K562 (cell line): ENCODE measurements around the gene SSR2. TPM values are rescaled to one million over a fixed set of nuclear protein-coding genes. Genes with fewer than 3 reads are reported as not detected.

Source experiments
- BHLHE40 ChIP-seq: IDR thresholded peaks from 2 replicates; pipeline ENCODE4 v1.6.1; 2011; ENCODE audit warnings: low read length, improper control_type of control experiment
- CBFA2T3 ChIP-seq: fragments of 450-650 bp; IDR thresholded peaks from 2 replicates; pipeline ENCODE4 v1.6.1; 2017
- EGR1 ChIP-seq: fragments of 450-650 bp; conservative IDR thresholded peaks from 2 replicates; pipeline ENCODE4 v1.6.1; 2017; ENCODE audit warnings: mild to moderate bottlenecking
- HIVEP1 ChIP-seq: fragments of 250-450 bp; sonication (Bioruptor Pico); IDR thresholded peaks from 2 replicates; pipeline ENCODE4 v1.4.0; 2020; ENCODE audit warnings: mild to moderate bottlenecking
- KLF13 ChIP-seq: fragments of 450-650 bp; IDR thresholded peaks from 2 replicates; pipeline ENCODE4 v1.6.1; 2016; ENCODE audit warnings: missing genetic modification characterization, low read depth, mild to moderate bottlenecking, missing compliant biosample characterization, moderate library complexity, borderline replicate concordance
- POLR2AphosphoS5 ChIP-seq: IDR thresholded peaks from 2 replicates; pipeline ENCODE4 v1.6.1; 2011; ENCODE audit warnings: mild to moderate bottlenecking, low read depth, low read length, moderate library complexity; ENCODE audit not compliant: control insufficient read depth, insufficient read depth
- PRPF4 ChIP-seq: fragments of 200-400 bp; formaldehyde crosslinking; IDR thresholded peaks from one replicate; pipeline ENCODE4 v1.6.1; 2017; ENCODE audit warnings: low read length, low read depth, mild to moderate bottlenecking; ENCODE audit not compliant: insufficient read depth, poor library complexity, severe bottlenecking
- RBM14 ChIP-seq: fragments of 200-400 bp; formaldehyde crosslinking; IDR thresholded peaks from 2 replicates; pipeline ENCODE4 v1.6.1; 2018; ENCODE audit warnings: low read depth, mild to moderate bottlenecking, low read length, moderate library complexity, borderline replicate concordance; ENCODE audit not compliant: insufficient read depth
- SIRT6 ChIP-seq: IDR thresholded peaks from one replicate; pipeline ENCODE4 v1.6.1; 2012; ENCODE audit warnings: low read depth, mild to moderate bottlenecking, control low read depth, inconsistent platforms, low read length, moderate library complexity
- SLC30A9 ChIP-seq: fragments of 250-450 bp; sonication (Bioruptor Pico); IDR thresholded peaks from 2 replicates; pipeline ENCODE4 v1.8.0; 2022; ENCODE audit warnings: mild to moderate bottlenecking, moderate library complexity
- SUPT5H ChIP-seq: fragments of 450-650 bp; IDR thresholded peaks from 2 replicates; pipeline ENCODE4 v1.6.1; 2016
- ZNF263 ChIP-seq: sonication (generic); formaldehyde crosslinking; IDR thresholded peaks from 2 replicates; pipeline ENCODE4 v1.8.0; 2022; ENCODE audit warnings: mild to moderate bottlenecking, missing genetic modification reagents, borderline replicate concordance
- ZNF324 ChIP-seq: fragments of 250-450 bp; sonication (Bioruptor Pico); IDR thresholded peaks from 2 replicates; pipeline ENCODE4 v1.4.0; 2020; ENCODE audit warnings: mild to moderate bottlenecking
- ZNF584 ChIP-seq: fragments of 200-800 bp; sonication (Bioruptor generic); IDR thresholded peaks from 2 replicates; pipeline ENCODE4 v1.6.1; 2016; ENCODE audit warnings: low read depth, mild to moderate bottlenecking, missing genetic modification characterization, missing compliant biosample characterization
- polyA plus RNA-seq, 8 experiments: library from polyadenylated mRNA; depleted of rRNA in 4 of 8; stranded (reverse) in 5 of 8; unstranded in 3 of 8; fragments of >200 nt; fragmentation: Nextera tagmentation in 2 of 8; fragmentation: Illumina TruSeq in 1 of 8; extraction: Ambion mirVana in 2 of 8; extraction: Trizol in 1 of 8; gene quantifications; 2 replicates each; pipeline versions ENCODE4 v1.2.1 to v1.2.3, GENCODE V29; 2011 to 2014; ENCODE audit warnings: inconsistent platforms in 1 of 8, missing spikeins in 1 of 8
- total RNA-seq, 7 experiments: library from RNA; depleted of rRNA in 6 of 7; stranded (reverse); fragments of >200 nt in 6 of 7; fragmentation: Illumina TruSeq in 2 of 7; extraction: Trizol in 2 of 7; gene quantifications; 2 replicates each; pipeline versions ENCODE4 v1.2.1 to v1.2.3, GENCODE V29; 2011 to 2021; ENCODE audit warnings: low replicate concordance in 1 of 7
- TF ChIP-seq, protein P1 (sequence below): fragments of 250-450 bp; sonication (Bioruptor Pico); IDR thresholded peaks from 2 replicates; pipeline ENCODE4 v1.8.0; 2021; ENCODE audit warnings: mild to moderate bottlenecking, moderate library complexity
- TF ChIP-seq, protein P2 (sequence below): fragments of 450-650 bp; IDR thresholded peaks from 2 replicates; pipeline ENCODE4 v1.6.1; 2016; ENCODE audit warnings: low read depth, mild to moderate bottlenecking, moderate library complexity
- TF ChIP-seq, protein P3 (sequence below): fragments of 450-650 bp; formaldehyde crosslinking; IDR thresholded peaks from 2 replicates; pipeline ENCODE4 v1.4.0; 2022; ENCODE audit warnings: missing genetic modification characterization
- TF ChIP-seq, protein P4 (sequence below): IDR thresholded peaks from 2 replicates; pipeline ENCODE4 v1.6.1; 2011; ENCODE audit warnings: borderline replicate concordance, low read depth, mild to moderate bottlenecking, moderate library complexity, low read length; ENCODE audit not compliant: insufficient read depth, poor library complexity, severe bottlenecking
- TF ChIP-seq, protein P5 (sequence below): sonication (generic); formaldehyde crosslinking; IDR thresholded peaks from 2 replicates; pipeline ENCODE4 v1.8.0; 2022; ENCODE audit warnings: missing genetic modification reagents, mild to moderate bottlenecking, borderline replicate concordance

SSR2 gene
- total and polyA plus RNA-seq, 9 of the 15 experiments (the other 6 are each of a cell fraction or from before 2014, with no cell fraction given) = 161 to 411 (median 240) TPM

DNA sequence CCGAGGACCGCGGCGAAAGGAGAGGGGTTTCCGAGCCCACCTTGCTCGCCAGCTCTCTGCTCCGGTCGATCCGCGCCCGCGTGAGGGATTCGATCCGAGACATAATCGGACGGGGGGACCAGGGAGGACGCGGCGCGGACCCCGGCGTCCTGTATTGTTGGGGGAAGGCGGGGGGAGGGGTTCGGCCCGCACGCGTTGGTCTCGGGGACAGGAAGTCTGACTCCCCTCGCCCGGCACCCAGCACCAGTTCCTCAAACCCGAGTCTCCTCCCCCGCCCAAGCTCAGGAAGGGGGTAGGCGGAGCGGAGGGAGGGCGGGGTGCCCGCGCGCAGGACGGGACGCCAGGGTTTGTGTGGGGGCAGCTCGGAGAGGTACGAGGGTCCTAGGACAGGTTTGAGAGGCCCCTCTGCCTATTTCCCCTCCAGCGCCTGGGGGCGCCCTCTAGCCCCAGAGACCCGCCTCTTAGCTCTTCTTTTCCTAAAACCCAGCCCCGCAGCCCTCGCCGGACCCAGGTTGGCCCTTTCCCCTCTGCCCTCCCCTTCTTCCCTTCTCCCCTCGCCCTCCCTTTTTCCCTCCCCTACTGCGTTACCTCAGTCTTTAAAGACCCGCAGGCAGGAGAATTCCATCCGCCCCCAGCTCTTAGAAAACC, 42.3 kb downstream of the SSR2 start, which contains the start of gene ARHGEF2 (continued):
- TF ChIP-seq POLR2AphosphoS5 (peak; percentile 47), SUPT5H (peak; percentile 77), HIVEP1 (CRISPR knock-in tag) (no peak), EGR1 (peak; percentile 73), CBFA2T3 (peak; percentile 34), ZNF263 (peak; percentile 52), RBM14 (0 out of 2 replicates have a peak, but pooled peaks have one; percentile 24), SIRT6 (no peak), KLF13 (0 out of 2 replicates have a peak, but pooled peaks have one; percentile 23), BHLHE40 (peak; percentile 80), PRPF4 (no peak), ZNF324 (no peak), SLC30A9 (CRISPR knock-in tag) (no peak), ZNF584 (CRISPR knock-in tag) (no peak)
- TF ChIP-seq, protein P1, sequence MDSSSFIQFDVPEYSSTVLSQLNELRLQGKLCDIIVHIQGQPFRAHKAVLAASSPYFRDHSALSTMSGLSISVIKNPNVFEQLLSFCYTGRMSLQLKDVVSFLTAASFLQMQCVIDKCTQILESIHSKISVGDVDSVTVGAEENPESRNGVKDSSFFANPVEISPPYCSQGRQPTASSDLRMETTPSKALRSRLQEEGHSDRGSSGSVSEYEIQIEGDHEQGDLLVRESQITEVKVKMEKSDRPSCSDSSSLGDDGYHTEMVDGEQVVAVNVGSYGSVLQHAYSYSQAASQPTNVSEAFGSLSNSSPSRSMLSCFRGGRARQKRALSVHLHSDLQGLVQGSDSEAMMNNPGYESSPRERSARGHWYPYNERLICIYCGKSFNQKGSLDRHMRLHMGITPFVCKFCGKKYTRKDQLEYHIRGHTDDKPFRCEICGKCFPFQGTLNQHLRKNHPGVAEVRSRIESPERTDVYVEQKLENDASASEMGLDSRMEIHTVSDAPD (CRISPR knock-in tag) = no peak
- TF ChIP-seq, protein P2, sequence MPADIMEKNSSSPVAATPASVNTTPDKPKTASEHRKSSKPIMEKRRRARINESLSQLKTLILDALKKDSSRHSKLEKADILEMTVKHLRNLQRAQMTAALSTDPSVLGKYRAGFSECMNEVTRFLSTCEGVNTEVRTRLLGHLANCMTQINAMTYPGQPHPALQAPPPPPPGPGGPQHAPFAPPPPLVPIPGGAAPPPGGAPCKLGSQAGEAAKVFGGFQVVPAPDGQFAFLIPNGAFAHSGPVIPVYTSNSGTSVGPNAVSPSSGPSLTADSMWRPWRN = peak; percentile 17; the same call in 1 of the 2 replicates
- TF ChIP-seq, protein P3, sequence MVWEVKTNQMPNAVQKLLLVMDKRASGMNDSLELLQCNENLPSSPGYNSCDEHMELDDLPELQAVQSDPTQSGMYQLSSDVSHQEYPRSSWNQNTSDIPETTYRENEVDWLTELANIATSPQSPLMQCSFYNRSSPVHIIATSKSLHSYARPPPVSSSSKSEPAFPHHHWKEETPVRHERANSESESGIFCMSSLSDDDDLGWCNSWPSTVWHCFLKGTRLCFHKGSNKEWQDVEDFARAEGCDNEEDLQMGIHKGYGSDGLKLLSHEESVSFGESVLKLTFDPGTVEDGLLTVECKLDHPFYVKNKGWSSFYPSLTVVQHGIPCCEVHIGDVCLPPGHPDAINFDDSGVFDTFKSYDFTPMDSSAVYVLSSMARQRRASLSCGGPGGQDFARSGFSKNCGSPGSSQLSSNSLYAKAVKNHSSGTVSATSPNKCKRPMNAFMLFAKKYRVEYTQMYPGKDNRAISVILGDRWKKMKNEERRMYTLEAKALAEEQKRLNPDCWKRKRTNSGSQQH (CRISPR knock-in tag) = no peak; the same call in 1 of the 2 replicates
- TF ChIP-seq, protein P4, sequence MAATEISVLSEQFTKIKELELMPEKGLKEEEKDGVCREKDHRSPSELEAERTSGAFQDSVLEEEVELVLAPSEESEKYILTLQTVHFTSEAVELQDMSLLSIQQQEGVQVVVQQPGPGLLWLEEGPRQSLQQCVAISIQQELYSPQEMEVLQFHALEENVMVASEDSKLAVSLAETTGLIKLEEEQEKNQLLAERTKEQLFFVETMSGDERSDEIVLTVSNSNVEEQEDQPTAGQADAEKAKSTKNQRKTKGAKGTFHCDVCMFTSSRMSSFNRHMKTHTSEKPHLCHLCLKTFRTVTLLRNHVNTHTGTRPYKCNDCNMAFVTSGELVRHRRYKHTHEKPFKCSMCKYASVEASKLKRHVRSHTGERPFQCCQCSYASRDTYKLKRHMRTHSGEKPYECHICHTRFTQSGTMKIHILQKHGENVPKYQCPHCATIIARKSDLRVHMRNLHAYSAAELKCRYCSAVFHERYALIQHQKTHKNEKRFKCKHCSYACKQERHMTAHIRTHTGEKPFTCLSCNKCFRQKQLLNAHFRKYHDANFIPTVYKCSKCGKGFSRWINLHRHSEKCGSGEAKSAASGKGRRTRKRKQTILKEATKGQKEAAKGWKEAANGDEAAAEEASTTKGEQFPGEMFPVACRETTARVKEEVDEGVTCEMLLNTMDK = peak; percentile 17
- TF ChIP-seq, protein P5, sequence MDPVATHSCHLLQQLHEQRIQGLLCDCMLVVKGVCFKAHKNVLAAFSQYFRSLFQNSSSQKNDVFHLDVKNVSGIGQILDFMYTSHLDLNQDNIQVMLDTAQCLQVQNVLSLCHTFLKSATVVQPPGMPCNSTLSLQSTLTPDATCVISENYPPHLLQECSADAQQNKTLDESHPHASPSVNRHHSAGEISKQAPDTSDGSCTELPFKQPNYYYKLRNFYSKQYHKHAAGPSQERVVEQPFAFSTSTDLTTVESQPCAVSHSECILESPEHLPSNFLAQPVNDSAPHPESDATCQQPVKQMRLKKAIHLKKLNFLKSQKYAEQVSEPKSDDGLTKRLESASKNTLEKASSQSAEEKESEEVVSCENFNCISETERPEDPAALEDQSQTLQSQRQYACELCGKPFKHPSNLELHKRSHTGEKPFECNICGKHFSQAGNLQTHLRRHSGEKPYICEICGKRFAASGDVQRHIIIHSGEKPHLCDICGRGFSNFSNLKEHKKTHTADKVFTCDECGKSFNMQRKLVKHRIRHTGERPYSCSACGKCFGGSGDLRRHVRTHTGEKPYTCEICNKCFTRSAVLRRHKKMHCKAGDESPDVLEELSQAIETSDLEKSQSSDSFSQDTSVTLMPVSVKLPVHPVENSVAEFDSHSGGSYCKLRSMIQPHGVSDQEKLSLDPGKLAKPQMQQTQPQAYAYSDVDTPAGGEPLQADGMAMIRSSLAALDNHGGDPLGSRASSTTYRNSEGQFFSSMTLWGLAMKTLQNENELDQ = no peak
